GM21723 (cell line): ENCODE results near the gene NOTCH1.
"Not testable (repeated sequence)": the region's sequence is repeated elsewhere in the genome, so short reads cannot be mapped to it uniquely, and the experiment has no call there.

Source experiments
- ATAC-seq: cut with Tn5 transposase; IDR thresholded peaks from one replicate; pipeline ENCODE4 v1.9.1; 2021; ENCODE audit warnings: mild to moderate bottlenecking, moderate library complexity; ENCODE audit not compliant: unreplicated experiment

Gene NOTCH1

GRCh38 chr9:136565086-136565714 is 19.4 kb upstream of the NOTCH1 start:
- ATAC-seq: no peak

GRCh38 chr9:136564379-136564988 is 18.6 kb upstream of the NOTCH1 start:
- ATAC-seq: no peak

GRCh38 chr9:136563646-136564325 is 17.9 kb upstream of the NOTCH1 start:
- ATAC-seq: no peak

- ATAC-seq: no peak
Observed at GRCh38 chr9:136562746-136563495, 17.1 kb upstream of the NOTCH1 start.

GRCh38 chr9:136561779-136562178 is 15.9 kb upstream of the NOTCH1 start:
- no peak for ATAC-seq

GRCh38 chr9:136560586-136560985 is 14.7 kb upstream of the NOTCH1 start:
- ATAC-seq: no peak

- not testable (repeated sequence) for ATAC-seq
Observed at GRCh38 chr9:136559371-136559770, 13.5 kb upstream of the NOTCH1 start.

GRCh38 chr9:136558846-136559245 is 13.0 kb upstream of the NOTCH1 start:
- not testable (repeated sequence) for ATAC-seq

GRCh38 chr9:136558373-136558772 is 12.5 kb upstream of the NOTCH1 start:
- no peak for ATAC-seq

- ATAC-seq: no peak
Observed at GRCh38 chr9:136557036-136557435, 11.2 kb upstream of the NOTCH1 start.

GRCh38 chr9:136556166-136556565 is 10.3 kb upstream of the NOTCH1 start:
- ATAC-seq: no peak

GRCh38 chr9:136554870-136555269 is 9.0 kb upstream of the NOTCH1 start:
- ATAC-seq: no peak

- ATAC-seq: no peak
Observed at GRCh38 chr9:136553581-136553980, 7.7 kb upstream of the NOTCH1 start.

- no peak for ATAC-seq
Observed at GRCh38 chr9:136552117-136552703, 6.4 kb upstream of the NOTCH1 start.

GRCh38 chr9:136551401-136552116 is 5.7 kb upstream of the NOTCH1 start:
- no peak for ATAC-seq

GRCh38 chr9:136550439-136551289 is 4.8 kb upstream of the NOTCH1 start:
- no peak for ATAC-seq

GRCh38 chr9:136549010-136549980 is 3.4 kb upstream of the NOTCH1 start:
- ATAC-seq: no peak

- no peak for ATAC-seq
Observed at GRCh38 chr9:136547508-136548215, 1.8 kb upstream of the NOTCH1 start.
